GM19351 (cell line): ENCODE measurements around the gene MBLAC2.

Source experiments
- ATAC-seq: cut with Tn5 transposase; IDR thresholded peaks from one replicate; pipeline ENCODE4 v1.9.1; 2021; ENCODE audit warnings: mild to moderate bottlenecking, moderate library complexity; ENCODE audit not compliant: unreplicated experiment

Gene MBLAC2

GRCh38 chr5:90472783-90473395 is 1.7 kb downstream of the MBLAC2 start:
- ATAC-seq = no peak

GRCh38 chr5:90461288-90461687 is 13.3 kb downstream of the MBLAC2 start:
- no peak for ATAC-seq

GRCh38 chr5:90446961-90447360 is 27.6 kb downstream of the MBLAC2 start:
- no peak for ATAC-seq

GRCh38 chr5:90440644-90441043 is 33.9 kb downstream of the MBLAC2 start:
- ATAC-seq = no peak

- no peak for ATAC-seq
Measured at GRCh38 chr5:90438100-90438499, 36.5 kb downstream of the MBLAC2 start.

- ATAC-seq = no peak
Measured at GRCh38 chr5:90437663-90438062, 36.9 kb downstream of the MBLAC2 start.

GRCh38 chr5:90434116-90434714 is 40.4 kb downstream of the MBLAC2 start:
- ATAC-seq = peak; percentile 67

- peak; percentile 76 for ATAC-seq
Measured at GRCh38 chr5:90424245-90424644, 50.3 kb downstream of the MBLAC2 start.

- peak; percentile 69 for ATAC-seq
Measured at GRCh38 chr5:90421136-90421535, 53.4 kb downstream of the MBLAC2 start.

GRCh38 chr5:90418214-90418613 is 56.4 kb downstream of the MBLAC2 start:
- ATAC-seq = no peak

- ATAC-seq = no peak
Measured at GRCh38 chr5:90410178-90410762, 64.3 kb downstream of the MBLAC2 start.

- peak; percentile 89 for ATAC-seq
Measured at GRCh38 chr5:90409318-90410177, 65.0 kb downstream of the MBLAC2 start, which contains the start of gene CETN3. CETN3 (minus strand) TSS chr5:90409756; CDS start chr5:90409661, 95 bp downstream.

- ATAC-seq = no peak
Measured at GRCh38 chr5:90408571-90409317, 65.8 kb downstream of the MBLAC2 start.
